H1 (cell line): Measurements from ENCODE around the gene PTS. TPM values are rescaled to one million over a fixed set of nuclear protein-coding genes. Genes with fewer than 3 reads are reported as not detected.

Experiments
- CTCF ChIA-PET: fragments of 300-600 bp; sonication (Branson Sonifier 250); formaldehyde crosslinking; loops from one replicate; lab custom pipeline; 2021; ENCODE audit not compliant: partially characterized antibody; lab: Charles Lee
- POLR2A ChIA-PET: fragments of 300-600 bp; sonication (Branson Sonifier 250); formaldehyde crosslinking; loops from one replicate; lab custom pipeline; 2021; ENCODE audit warnings: inconsistent platforms; ENCODE audit not compliant: partially characterized antibody; lab: Charles Lee
- DNase-seq, 2 experiments: peaks; one replicate each; pipeline versions ENCODE4 v3.0.0 to v3.0.0-alpha.2; 2010 to 2022; ENCODE audit warnings: low spot score in 2 of 2, low read depth in 1 of 2, mixed read lengths in 1 of 2
- FAIRE-seq: peaks from 2 replicates; lab custom pipeline; 2011; peaks lifted over from hg19 to GRCh38; lab: Jason Lieb, UNC
- H2AFZ ChIP-seq: 2 replicates; pipeline ENCODE4 v1.8.1; 2012; ENCODE audit warnings: low read length, inconsistent platforms
- H2AK5ac ChIP-seq: 2 replicates; pipeline ENCODE4 v1.6.1; 2013; ENCODE audit warnings: low read depth, low read length
- H2BK120ac ChIP-seq: replicated peaks from 2 replicates; pipeline ENCODE3; 2013; ENCODE audit warnings: low read depth, low read length, inconsistent platforms
- H2BK12ac ChIP-seq: 2 replicates; pipeline ENCODE4 v1.6.1; 2013; ENCODE audit warnings: low read depth, low read length
- H2BK15ac ChIP-seq: 2 replicates; pipeline ENCODE4 v1.6.1; 2013; ENCODE audit warnings: low read length
- H2BK20ac ChIP-seq: 2 replicates; pipeline ENCODE4 v1.6.1; 2013; ENCODE audit warnings: low read length
- H2BK5ac ChIP-seq: 2 replicates; pipeline ENCODE4 v1.6.1; 2013; ENCODE audit warnings: low read depth, low read length
- H3K14ac ChIP-seq: 2 replicates; pipeline ENCODE4 v1.6.1; 2013; ENCODE audit warnings: inconsistent platforms; ENCODE audit not compliant: insufficient read length
- H3K18ac ChIP-seq: 2 replicates; pipeline ENCODE4 v1.6.1; 2013; ENCODE audit warnings: low read length; ENCODE audit errors: extremely low read depth
- H3K23ac ChIP-seq: 2 replicates; pipeline ENCODE4 v1.6.1; 2013; ENCODE audit warnings: inconsistent platforms; ENCODE audit not compliant: insufficient read length
- H3K23me2 ChIP-seq: 2 replicates; pipeline ENCODE4 v1.6.1; 2013; ENCODE audit warnings: low read depth, low read length
- H3K27ac ChIP-seq: 2 replicates; pipeline ENCODE4 v1.6.1; 2011; ENCODE audit warnings: low read depth, low read length, inconsistent platforms
- H3K27me3 ChIP-seq, 4 experiments: replicated peaks in 1 of 4; 1 replicate in 1 of 4; 2 replicates in 3 of 4; pipeline versions ENCODE4 v1.6.1 to v1.8.1; 2011 to 2013; ENCODE audit warnings: low read length in 3 of 4, mild to moderate bottlenecking in 3 of 4, inconsistent platforms in 2 of 4, mixed read lengths in 2 of 4, moderate library complexity in 1 of 4; ENCODE audit not compliant: control insufficient read depth in 3 of 4, insufficient read depth in 3 of 4; ENCODE audit errors: extremely low read depth in 1 of 4
- H3K36me3 ChIP-seq, 4 experiments: 2 replicates each; pipeline versions ENCODE4 v1.6.1 to v1.8.1; 2011 to 2013; ENCODE audit warnings: mild to moderate bottlenecking in 4 of 4, low read length in 3 of 4, moderate library complexity in 2 of 4, control low read depth in 1 of 4, inconsistent platforms in 1 of 4; ENCODE audit not compliant: insufficient read depth in 4 of 4, control insufficient read depth in 2 of 4
- H3K4ac ChIP-seq: replicated peaks from 2 replicates; pipeline ENCODE3; 2013; ENCODE audit warnings: low read length, low read depth, mixed read lengths, inconsistent platforms; ENCODE audit not compliant: insufficient read length
- H3K4me1 ChIP-seq, 4 experiments: replicated peaks in 1 of 4; 1 replicate in 1 of 4; 2 replicates in 3 of 4; pipeline versions ENCODE4 v1.6.1 to v1.8.1; 2011 to 2013; ENCODE audit warnings: low read length in 3 of 4, inconsistent platforms in 2 of 4, mixed read lengths in 1 of 4; ENCODE audit not compliant: insufficient read depth in 4 of 4, control insufficient read depth in 3 of 4
- H3K4me2 ChIP-seq, 2 experiments: 2 replicates each; pipeline versions ENCODE4 v1.6.1 to v1.8.1; 2011 to 2013; ENCODE audit warnings: low read depth in 2 of 2, low read length in 2 of 2, control low read depth in 1 of 2, inconsistent platforms in 1 of 2, mild to moderate bottlenecking in 1 of 2; ENCODE audit not compliant: insufficient read depth in 1 of 2
- H3K4me3 ChIP-seq, 4 experiments: fragments of 200-600, 300-600 bp in 1 of 4; sonication (generic), shearing (Covaris generic), sonication (Bioruptor Twin) in 1 of 4; 2 replicates each; pipeline versions ENCODE4 v1.5.1 to v1.8.1; 2011 to 2016; ENCODE audit warnings: low read length in 4 of 4, low read depth in 3 of 4, control low read depth in 2 of 4, inconsistent platforms in 2 of 4, mild to moderate bottlenecking in 2 of 4, mixed read lengths in 1 of 4, moderate library complexity in 1 of 4; ENCODE audit not compliant: insufficient read depth in 2 of 4; ENCODE audit errors: extremely low read depth in 1 of 4
- H3K56ac ChIP-seq: replicated peaks from 2 replicates; pipeline ENCODE3; 2013; ENCODE audit warnings: low read depth, mild to moderate bottlenecking, mixed read lengths, low read length, inconsistent platforms; ENCODE audit not compliant: insufficient read length
- H3K79me1 ChIP-seq: 2 replicates; pipeline ENCODE4 v1.6.1; 2013; ENCODE audit warnings: low read depth, low read length, control low read depth
- H3K79me2 ChIP-seq, 2 experiments: 2 replicates each; pipeline versions ENCODE4 v1.6.1 to v1.8.1; 2012 to 2013; ENCODE audit warnings: low read length in 2 of 2, mild to moderate bottlenecking in 2 of 2, inconsistent platforms in 1 of 2; ENCODE audit not compliant: insufficient read depth in 2 of 2, control insufficient read depth in 1 of 2
- H3K9ac ChIP-seq, 4 experiments: replicated peaks in 1 of 4; 1 replicate in 1 of 4; 2 replicates in 3 of 4; pipeline versions ENCODE4 v1.6.1 to v1.8.1; 2011 to 2013; ENCODE audit warnings: low read depth in 3 of 4, low read length in 3 of 4, control low read depth in 2 of 4, mild to moderate bottlenecking in 2 of 4, moderate library complexity in 2 of 4, inconsistent platforms in 1 of 4; ENCODE audit errors: extremely low read depth in 1 of 4
- H3K9me3 ChIP-seq, 2 experiments: 2 replicates each; pipeline versions ENCODE4 v1.6.1 to v1.8.1; 2012 to 2013; ENCODE audit warnings: mild to moderate bottlenecking in 2 of 2, moderate library complexity in 2 of 2, control low read depth in 1 of 2, inconsistent platforms in 1 of 2, low read depth in 1 of 2, low read length in 1 of 2, mixed read lengths in 1 of 2; ENCODE audit not compliant: insufficient read depth in 2 of 2
- H4K20me1 ChIP-seq, 2 experiments: replicated peaks in 1 of 2; 2 replicates each; pipeline versions ENCODE3 to v1.8.1; 2011 to 2013; ENCODE audit warnings: inconsistent platforms in 2 of 2, low read length in 2 of 2, mild to moderate bottlenecking in 1 of 2; ENCODE audit not compliant: insufficient read depth in 2 of 2, control insufficient read depth in 1 of 2
- H4K5ac ChIP-seq: 2 replicates; pipeline ENCODE4 v1.6.1; 2013; ENCODE audit warnings: low read length, low read depth, mixed read lengths, inconsistent platforms; ENCODE audit not compliant: insufficient read length
- H4K8ac ChIP-seq: 2 replicates; pipeline ENCODE4 v1.8.0; 2013; ENCODE audit warnings: mild to moderate bottlenecking, moderate library complexity, low read length, inconsistent platforms; ENCODE audit not compliant: insufficient read depth; ENCODE audit errors: extremely low read depth
- H4K91ac ChIP-seq: replicated peaks from 2 replicates; pipeline ENCODE3; 2013; ENCODE audit warnings: low read length, mixed read lengths, inconsistent platforms; ENCODE audit not compliant: insufficient read length
- BCL11A ChIP-seq, 2 experiments: IDR thresholded peaks; one replicate each; pipeline ENCODE4 v1.6.1; 2011; ENCODE audit warnings: low read depth in 2 of 2, low read length in 2 of 2, mild to moderate bottlenecking in 2 of 2
- NRF1 ChIP-seq: IDR thresholded peaks from 2 replicates; pipeline ENCODE4 v1.6.1; 2011; ENCODE audit warnings: mild to moderate bottlenecking, low read depth, low read length, improper control_type of control experiment
- PHF8 ChIP-seq: fragments of 200-600 bp; sonication (generic); conservative IDR thresholded peaks from 2 replicates; pipeline ENCODE4 v1.7.1; 2012; ENCODE audit warnings: low read depth, mild to moderate bottlenecking, inconsistent platforms, low read length, moderate library complexity
- POLR2AphosphoS5 ChIP-seq: IDR thresholded peaks from 2 replicates; pipeline ENCODE4 v1.6.1; 2011; ENCODE audit warnings: low read depth, low read length
- RNF2 ChIP-seq: fragments of 200-900, 300-1000 bp; sonication (generic); IDR thresholded peaks from 2 replicates; pipeline ENCODE4 v1.7.1; 2016; ENCODE audit warnings: borderline replicate concordance, low read depth, mild to moderate bottlenecking, antibody characterized with exemption, low read length; ENCODE audit not compliant: poor library complexity, severe bottlenecking; ENCODE audit errors: missing control alignments
- SIRT6 ChIP-seq: IDR thresholded peaks from one replicate; pipeline ENCODE4 v1.7.1; 2012; ENCODE audit warnings: low read length, inconsistent platforms
- polyA plus RNA-seq, 7 experiments: library from polyadenylated mRNA; depleted of rRNA in 3 of 7; stranded (reverse) in 5 of 7; unstranded in 2 of 7; fragments of >200 nt in 5 of 7; fragments of 200-250 nt in 2 of 7; gene quantifications; 1 replicate in 5 of 7; 2 replicates in 1 of 7; 4 replicates in 1 of 7; pipeline versions ENCODE4 v1.2.1 to v1.2.3, GENCODE V29; 2011 to 2013; ENCODE audit warnings: missing spikeins in 2 of 7, mixed read lengths in 2 of 7
- total RNA-seq: library from RNA; stranded (reverse); fragmentation: NEBNext Ultra II Directional; extraction: Animal tissue kit (Norgen Biotek cat#: 25700); gene quantifications from 2 replicates; pipeline ENCODE4 v1.2.1, GENCODE V29; 2021

The PTS gene
- total and polyA plus RNA-seq, 2 of the 8 experiments (the other 6 are each of a cell fraction or from before 2014, with no cell fraction given): 18.3 to 25.9 TPM

GRCh38 chr11:112277941-112278340 is 51.7 kb downstream of the PTS start:
- Histone ChIP-seq H3K79me1 (no peaks in the 10 kb centered on the region), H3K4me1 (peaks cover 0 to 4% (median 1%) of the 10 kb centered on the region in 4 experiments; a peak in 4 of 7 replicates), H3K4me2 (no peak overlapping the region), H3K79me2 (no peaks in the 10 kb centered on the region), H3K56ac (no peak overlapping the region), H2BK12ac (no peak overlapping the region), H3K4me3 (no peak overlapping the region), H3K4ac (no peak overlapping the region), H2AK5ac (no peak overlapping the region), H3K18ac (no peak overlapping the region), H3K9ac (no peak overlapping the region), H4K20me1 (no peaks in the 10 kb centered on the region), H2BK20ac (no peak overlapping the region), H3K36me3 (no peaks in the 10 kb centered on the region), H3K14ac (no peak overlapping the region), H3K27ac (no peak overlapping the region), H3K27me3 (peaks cover 0 to 4% (median 2%) of the 10 kb centered on the region in 4 experiments; a peak in 2 of 7 replicates), H4K8ac (no peak overlapping the region), H3K23me2 (peaks cover 2% of the 10 kb centered on the region; the same call in 1 of the 2 replicates), H3K9me3 (no peaks in the 10 kb centered on the region), H3K23ac (no peak overlapping the region), H2BK15ac (no peak overlapping the region), H4K91ac (no peak overlapping the region), H2AFZ (no peak overlapping the region), H4K5ac (no peak overlapping the region), H2BK5ac (no peak overlapping the region), H2BK120ac (no peak overlapping the region)
- POLR2A ChIA-PET: no interaction called here
- TF ChIP-seq NRF1: no peak
- TF ChIP-seq PHF8: no peak
- no peak for TF ChIP-seq RNF2
- no peak for TF ChIP-seq SIRT6
- no peak for TF ChIP-seq POLR2AphosphoS5
- no peak for TF ChIP-seq BCL11A (IDR thresholded peaks at IDR 0.05; ENCODE audit: low read depth in 2 of 2, low read length in 2 of 2)
- DNase-seq (no peak), FAIRE-seq (no peak)
- CTCF ChIA-PET: interaction anchor here (1.6 to 14.7 kb wide), 2 partner anchors 57 to 62 kb away, joined by 3 to 257 read pairs; no protein-coding TSS in a partner anchor
